Activated CD8-positive, alpha-beta memory T cell treated with anti-CD3 and anti-CD28 coated beads, Interleukin-2, amount 50 U/mL, for 48 hours (primary cell): ENCODE data around the gene MYO1H.
A peak's percentile ranks its signal among the peaks of the same experiment; 100 is the strongest.
"Not testable (repeated sequence)": the region's sequence is repeated elsewhere in the genome, so short reads cannot be mapped to it uniquely, and the experiment has no call there.

Experiments used
- DNase-seq: peaks from one replicate; pipeline ENCODE4 v3.0.0-alpha.2; 2020

MYO1H gene

GRCh38 chr12:109473526-109474270, 126.0 kb downstream of the MYO1H start:
- not testable (repeated sequence) for DNase-seq

DNA sequence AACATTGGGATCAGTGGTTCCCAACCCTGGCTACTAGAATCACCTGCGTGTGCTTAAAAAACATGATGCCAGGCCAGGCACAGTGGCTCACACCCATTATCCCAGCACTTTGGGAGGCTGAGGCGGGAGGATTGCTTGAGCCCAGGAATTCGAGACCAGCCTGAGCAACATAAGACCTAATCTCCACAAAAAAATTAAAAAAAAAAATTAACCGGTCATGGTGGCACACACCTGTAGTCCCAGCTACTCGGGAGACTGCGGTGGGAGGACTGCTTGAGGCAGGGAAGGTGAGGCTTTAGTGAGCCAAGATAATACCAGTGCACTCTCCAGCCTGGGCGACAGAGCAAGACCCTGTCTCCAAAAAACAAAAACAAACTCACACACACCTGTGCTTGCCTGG, 127.4 kb downstream of the MYO1H start:
- no peak for DNase-seq

DNA sequence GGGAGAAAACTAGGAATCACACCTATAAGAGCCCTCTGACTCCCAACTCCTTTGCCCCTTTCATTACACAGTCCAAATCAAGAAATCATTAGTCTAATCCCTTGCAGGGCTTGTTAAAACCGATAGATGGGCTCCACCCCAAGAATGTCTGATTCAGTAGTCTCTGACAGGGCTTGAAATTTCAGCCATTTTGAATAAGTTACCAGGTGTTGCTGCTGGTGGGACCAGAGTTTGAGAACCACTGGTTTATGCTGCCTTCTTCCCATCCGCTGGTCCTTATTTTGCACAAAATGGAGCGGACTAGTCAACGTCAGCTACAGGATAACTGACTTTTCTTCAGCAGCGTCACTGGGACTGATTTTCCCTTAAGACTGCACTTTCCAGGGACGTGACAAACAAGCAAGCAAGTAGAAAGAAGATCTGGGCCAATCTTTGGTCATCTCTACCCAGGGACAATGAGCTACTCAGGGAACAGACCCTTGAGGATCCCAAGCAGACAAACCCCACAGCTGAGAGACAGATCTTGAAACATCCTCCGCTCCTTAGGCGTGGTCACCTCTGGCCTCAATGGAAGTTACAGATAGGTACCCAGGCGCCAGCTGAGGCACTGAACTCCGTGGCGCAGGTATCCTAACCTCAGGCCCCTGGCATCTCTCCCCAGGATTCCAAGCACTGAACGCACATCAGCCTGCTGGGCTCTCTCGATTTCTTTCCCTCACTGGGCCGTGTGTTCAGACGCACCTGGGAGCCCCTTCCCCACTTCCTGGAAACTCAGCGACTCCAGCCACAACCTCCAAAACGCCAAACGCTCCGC, 128.5 kb downstream of the MYO1H start:
- DNase-seq: no peak

- no peak for DNase-seq
These were observed 129.1 kb downstream of the MYO1H start for GRCh38 chr12:109476807-109477184.

GRCh38 chr12:109477185-109477962, 129.7 kb downstream of the MYO1H start, which contains the start of the genes KCTD10 and UBE3B:
Gene KCTD10 (minus strand): TSS chr12:109477300. CDS start chr12:109477262, 38 bp downstream.
Gene UBE3B (plus strand): TSS chr12:109477634. CDS start chr12:109483552, 5,918 bp downstream.
- DNase-seq: peak; percentile 93

DNA sequence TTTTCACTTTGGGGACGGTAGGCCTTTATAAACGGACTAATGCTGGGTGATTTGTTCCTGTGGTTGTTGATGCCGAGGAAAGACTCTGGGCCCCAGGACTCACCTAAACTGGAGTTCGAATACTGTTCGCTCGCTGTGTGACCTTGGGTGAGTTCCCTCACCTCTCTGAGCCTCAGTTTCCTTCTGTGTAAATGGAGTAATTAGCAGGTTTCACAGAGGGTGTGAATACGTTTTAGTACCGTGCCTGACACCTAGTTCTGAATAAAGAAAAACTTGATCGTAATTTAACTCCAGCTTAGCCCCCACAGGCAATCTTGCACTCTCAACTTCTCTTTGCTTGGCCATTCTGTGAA, 130.2 kb downstream of the MYO1H start:
- no peak for DNase-seq

DNA sequence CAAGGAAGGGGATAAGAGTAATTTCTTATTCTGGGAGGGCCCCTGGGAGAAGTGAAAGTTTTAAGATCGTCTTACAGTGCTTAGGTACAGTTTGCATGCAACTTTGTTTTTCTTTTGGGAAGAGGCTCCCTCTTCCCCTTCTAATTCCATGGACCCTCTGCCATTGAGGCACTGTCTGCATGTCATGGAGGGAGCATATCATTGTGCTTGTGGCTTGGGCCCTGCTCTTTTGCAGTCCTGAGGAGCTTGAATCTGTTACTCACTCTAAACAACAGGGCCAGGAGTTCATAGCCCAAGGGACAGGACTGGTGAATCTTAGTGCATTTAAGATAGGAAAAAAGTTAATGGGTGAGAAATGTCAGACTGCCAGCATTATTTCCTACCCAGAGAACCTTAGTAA, 132.1 kb downstream of the MYO1H start:
- no peak for DNase-seq

GRCh38 chr12:109480356-109480755, 132.7 kb downstream of the MYO1H start:
- DNase-seq: no peak

DNA sequence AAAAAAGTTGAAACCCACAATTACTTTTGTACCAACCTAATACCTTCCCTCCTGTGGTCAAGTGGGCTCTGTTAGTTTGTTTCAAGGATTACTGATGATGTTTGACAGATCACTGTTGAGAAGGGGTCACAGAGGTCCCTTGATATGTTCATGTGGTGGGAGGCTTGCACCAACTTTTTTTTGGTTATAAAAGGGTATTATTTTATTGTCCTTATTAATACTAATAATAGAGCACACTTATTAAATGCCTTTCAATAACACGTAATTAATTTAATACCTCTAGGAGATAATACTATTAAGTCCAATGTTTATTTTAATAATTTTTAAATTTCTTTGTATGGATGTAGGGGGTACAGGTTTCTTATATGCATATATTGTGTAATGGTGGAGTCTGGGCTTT, 134.2 kb downstream of the MYO1H start:
- no peak for DNase-seq

DNA sequence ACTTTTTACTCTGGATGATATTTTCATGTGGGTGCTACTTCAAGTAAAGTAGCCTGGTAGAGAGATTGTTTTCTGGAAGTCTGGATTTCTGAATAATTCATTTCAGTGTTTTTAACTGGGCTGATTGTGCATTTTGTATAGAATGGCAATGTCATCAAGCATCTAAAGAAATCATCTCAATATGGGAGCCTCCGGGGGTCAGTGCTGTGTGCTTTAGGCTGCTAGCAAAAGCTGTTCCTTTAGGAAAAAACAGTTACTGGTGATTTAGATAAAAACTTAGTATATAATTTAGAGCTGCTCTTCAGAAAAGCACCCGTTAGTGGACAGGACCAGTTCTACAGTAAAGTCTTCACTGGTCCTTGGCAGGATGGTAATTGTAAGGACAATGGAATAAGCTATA, 134.8 kb downstream of the MYO1H start:
- no peak for DNase-seq

- no peak for DNase-seq
These were observed 135.2 kb downstream of the MYO1H start for GRCh38 chr12:109482894-109483293.

DNA sequence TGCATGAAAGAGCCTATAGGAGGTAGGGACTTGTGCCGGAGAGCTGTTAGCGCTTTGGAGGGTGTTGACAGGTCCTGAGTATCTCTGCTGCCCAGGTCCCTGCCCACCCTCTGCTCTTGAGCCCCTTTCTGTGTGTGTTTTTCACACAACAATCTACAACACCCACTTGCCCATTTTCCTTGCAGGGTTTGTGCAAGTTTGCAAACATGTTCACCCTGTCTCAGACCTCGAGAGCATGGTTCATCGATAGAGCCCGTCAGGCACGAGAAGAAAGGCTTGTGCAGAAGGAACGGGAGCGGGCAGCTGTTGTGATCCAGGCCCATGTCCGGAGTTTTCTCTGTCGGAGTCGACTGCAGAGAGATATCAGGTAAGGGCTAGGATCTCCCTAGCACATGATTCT, 135.6 kb downstream of the MYO1H start:
- DNase-seq: no peak

- DNase-seq: no peak
These were observed 137.5 kb downstream of the MYO1H start for GRCh38 chr12:109485201-109485600.

GRCh38 chr12:109487181-109488050, 139.7 kb downstream of the MYO1H start:
- DNase-seq: no peak

- no peak for DNase-seq
These were observed 140.5 kb downstream of the MYO1H start for GRCh38 chr12:109488051-109488665.

GRCh38 chr12:109489016-109489954, 141.6 kb downstream of the MYO1H start:
- no peak for DNase-seq

GRCh38 chr12:109489955-109490565, 142.4 kb downstream of the MYO1H start:
- DNase-seq: no peak

DNA sequence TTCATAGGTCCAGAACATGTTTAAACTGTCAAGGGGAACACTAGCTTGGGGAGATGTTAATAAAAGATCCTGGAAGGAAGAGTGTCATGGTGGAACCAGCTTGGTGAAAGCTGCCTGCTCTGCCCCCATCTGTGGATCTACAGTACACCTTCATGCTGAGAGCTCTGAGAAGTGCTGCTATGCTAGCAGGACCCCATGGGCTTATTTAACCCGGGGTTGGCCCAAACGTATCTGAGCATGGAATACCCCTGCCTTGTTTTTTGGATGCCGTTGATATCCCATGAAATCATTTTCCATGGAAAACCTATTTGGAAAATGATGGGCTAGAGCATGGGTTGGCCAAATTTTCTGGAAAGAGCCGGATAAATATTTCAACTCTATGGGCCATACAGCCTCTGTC, 144.0 kb downstream of the MYO1H start:
- no peak for DNase-seq

GRCh38 chr12:109492371-109492770, 144.7 kb downstream of the MYO1H start:
- no peak for DNase-seq

DNA sequence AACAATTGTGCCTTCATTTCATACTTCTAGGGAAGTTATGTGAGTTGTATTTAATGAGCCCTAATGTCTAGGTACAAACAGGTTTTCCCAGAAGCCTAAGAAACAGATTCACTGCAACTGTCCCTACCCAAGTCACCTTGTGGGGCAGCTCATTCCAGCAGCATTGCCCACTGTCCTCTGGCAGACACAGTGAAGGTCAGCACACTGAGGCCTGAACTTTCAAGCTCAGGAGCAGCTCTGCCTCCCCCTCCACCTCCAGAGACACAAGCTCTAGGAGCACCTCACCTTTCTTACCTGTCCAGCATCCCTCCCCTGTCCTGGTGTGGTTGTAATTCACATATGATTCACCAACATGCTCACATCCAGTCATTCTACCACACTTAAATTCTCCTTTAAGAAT, 145.4 kb downstream of the MYO1H start:
- no peak for DNase-seq
